ENCODE results near the gene CCND1. TPM values are rescaled to one million over a fixed set of nuclear protein-coding genes. Genes with fewer than 3 reads are reported as not detected.

The CCND1 gene
- total RNA-seq, 1 experiment from 2014 or later, result 372 TPM

- no peak overlapping the region for H2AFZ ChIP-seq (ENCODE audit: low read length)
- H3K9me3 Mint-ChIP-seq, result no peaks in the 10 kb centered on the region; a peak in 1 of 5 replicates
Measured at GRCh38 chr11:69592986-69593650, 47.8 kb upstream of the CCND1 start.

More at GRCh38 chr11:69592986-69593650, 47.8 kb upstream of the CCND1 start:
- Mint-ChIP-seq H3K27me3 (ENCODE audit: low read depth) (no peaks in the 10 kb centered on the region), H3K4me1 (no peaks in the 10 kb centered on the region), H3K27ac (no peak overlapping the region), H3K4me3 (no peak overlapping the region), H3K36me3 (ENCODE audit: insufficient read depth in 1 of 3, low read depth in 3 of 3) (no peaks in the 10 kb centered on the region)
- Histone ChIP-seq H3K27ac (ENCODE audit: insufficient read length, low read depth, low read length) (no peak overlapping the region), H4K8ac (replicated peaks; ENCODE audit: insufficient read length, low read depth, low read length) (no peak overlapping the region), H3K18ac (ENCODE audit: insufficient read length, low read depth, low read length) (no peak overlapping the region), H3K4ac (ENCODE audit: low read depth, low read length) (no peak overlapping the region), H3K4me2 (ENCODE audit: insufficient read depth, insufficient read length, low read length) (no peak overlapping the region), H3K79me1 (ENCODE audit: insufficient read depth, low read depth, low read length, poor library complexity, severe bottlenecking) (no peaks in the 10 kb centered on the region), H3K14ac (ENCODE audit: insufficient read depth, low read length) (no peak overlapping the region), H2BK5ac (ENCODE audit: insufficient read length, low read length) (no peak overlapping the region), H3K9ac (ENCODE audit: extremely low read depth, insufficient read length, low read length) (no peak overlapping the region), H2BK12ac (ENCODE audit: insufficient read length, low read depth, low read length) (no peak overlapping the region), H3K9me3 (ENCODE audit: control insufficient read depth, low read depth, low read length) (no peaks in the 10 kb centered on the region), H3K23ac (ENCODE audit: insufficient read length, low read depth, low read length) (no peak overlapping the region), H3K27me3 (ENCODE audit: insufficient read depth, low read length) (no peaks in the 10 kb centered on the region), H3K4me1 (ENCODE audit: insufficient read depth, low read length) (no peaks in the 10 kb centered on the region), H3K56ac (ENCODE audit: insufficient read length, low read depth, low read length) (no peak overlapping the region), H2AK5ac (ENCODE audit: insufficient read length, low read length) (no peak overlapping the region), H4K5ac (ENCODE audit: insufficient read length, low read depth, low read length) (no peak overlapping the region), H2BK20ac (ENCODE audit: low read depth, low read length, poor library complexity, severe bottlenecking) (no peak overlapping the region), H3K79me2 (ENCODE audit: insufficient read depth, low read length) (no peaks in the 10 kb centered on the region), H3T11ph (ENCODE audit: low read length) (no peak overlapping the region), H2BK15ac (ENCODE audit: low read depth, low read length) (no peak overlapping the region), H4K91ac (ENCODE audit: insufficient read length, low read depth, low read length) (no peak overlapping the region), H2BK120ac (ENCODE audit: low read depth, low read length, poor library complexity, severe bottlenecking) (no peak overlapping the region), H4K20me1 (ENCODE audit: control insufficient read depth, insufficient read depth, insufficient read length) (no peaks in the 10 kb centered on the region), H3K23me2 (ENCODE audit: insufficient read length, low read depth, low read length, poor library complexity, severe bottlenecking) (no peaks in the 10 kb centered on the region)
- no peak for DNase-seq
- no peak for TF ChIP-seq CTCF (conservative IDR thresholded peaks at IDR 0.05)
- WGBS (ENCODE audit: extremely low coverage, insufficient read length, low lambda C conversion rate), result no CpG with 5 or more reads among the region's 31 CpGs
